MM.1S (cell line): ENCODE results near the gene DHRS2.

Experiments used
- EZH2phosphoT487 ChIP-seq: fragments of 300-600 bp; sonication (generic); IDR thresholded peaks from 2 replicates; pipeline ENCODE4 v1.6.1; 2018; ENCODE audit warnings: antibody characterized with exemption, low read length
- TF ChIP-seq, protein P1 (sequence below): fragments of 300-600 bp; sonication (generic); IDR thresholded peaks from 2 replicates; pipeline ENCODE4 v1.5.1; 2016; ENCODE audit warnings: antibody characterized with exemption, low read length, mixed read lengths

DNA sequence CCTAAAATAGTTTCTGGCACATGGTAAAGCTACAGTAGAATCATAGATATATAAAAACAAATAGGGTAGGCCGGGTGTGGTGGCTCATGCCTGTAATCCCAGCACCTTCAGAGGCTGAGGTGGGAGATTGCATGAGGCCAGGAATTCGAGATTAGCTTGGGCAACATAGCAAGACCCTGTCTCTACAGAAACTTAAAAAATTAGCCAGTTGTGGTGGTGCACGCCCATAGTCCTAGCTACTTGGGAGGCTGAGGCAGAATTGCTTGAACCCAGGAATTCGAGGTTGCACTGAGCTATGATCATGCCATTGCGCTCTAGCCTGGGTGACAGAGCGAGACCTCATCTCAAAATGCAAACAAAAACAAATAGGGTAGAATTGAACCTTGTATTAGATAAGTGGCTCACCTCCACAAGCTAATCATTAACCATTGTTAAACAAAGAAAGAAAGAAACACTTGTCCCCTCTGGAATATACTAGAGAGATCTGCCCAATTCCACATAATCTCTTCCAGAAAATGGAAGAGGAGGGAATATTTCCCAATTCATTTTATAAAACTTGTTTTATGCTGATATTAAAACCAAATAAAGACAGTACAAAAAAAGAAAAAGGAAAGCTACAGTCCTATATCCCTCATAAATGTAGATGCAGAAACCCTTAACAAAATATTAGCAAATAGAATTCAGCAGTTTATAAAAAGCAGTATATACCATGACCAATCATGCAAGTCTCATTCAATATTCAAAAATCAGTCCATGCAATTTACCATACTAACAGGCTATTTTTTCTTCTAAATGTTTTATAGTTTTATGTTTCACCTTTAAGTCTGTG lies 22.7 kb upstream of the DHRS2 start:
- TF ChIP-seq, protein P1, sequence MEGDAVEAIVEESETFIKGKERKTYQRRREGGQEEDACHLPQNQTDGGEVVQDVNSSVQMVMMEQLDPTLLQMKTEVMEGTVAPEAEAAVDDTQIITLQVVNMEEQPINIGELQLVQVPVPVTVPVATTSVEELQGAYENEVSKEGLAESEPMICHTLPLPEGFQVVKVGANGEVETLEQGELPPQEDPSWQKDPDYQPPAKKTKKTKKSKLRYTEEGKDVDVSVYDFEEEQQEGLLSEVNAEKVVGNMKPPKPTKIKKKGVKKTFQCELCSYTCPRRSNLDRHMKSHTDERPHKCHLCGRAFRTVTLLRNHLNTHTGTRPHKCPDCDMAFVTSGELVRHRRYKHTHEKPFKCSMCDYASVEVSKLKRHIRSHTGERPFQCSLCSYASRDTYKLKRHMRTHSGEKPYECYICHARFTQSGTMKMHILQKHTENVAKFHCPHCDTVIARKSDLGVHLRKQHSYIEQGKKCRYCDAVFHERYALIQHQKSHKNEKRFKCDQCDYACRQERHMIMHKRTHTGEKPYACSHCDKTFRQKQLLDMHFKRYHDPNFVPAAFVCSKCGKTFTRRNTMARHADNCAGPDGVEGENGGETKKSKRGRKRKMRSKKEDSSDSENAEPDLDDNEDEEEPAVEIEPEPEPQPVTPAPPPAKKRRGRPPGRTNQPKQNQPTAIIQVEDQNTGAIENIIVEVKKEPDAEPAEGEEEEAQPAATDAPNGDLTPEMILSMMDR = no peak
- TF ChIP-seq EZH2phosphoT487 = no peak
